Measurements from ENCODE around the gene PLXNC1.

DNA sequence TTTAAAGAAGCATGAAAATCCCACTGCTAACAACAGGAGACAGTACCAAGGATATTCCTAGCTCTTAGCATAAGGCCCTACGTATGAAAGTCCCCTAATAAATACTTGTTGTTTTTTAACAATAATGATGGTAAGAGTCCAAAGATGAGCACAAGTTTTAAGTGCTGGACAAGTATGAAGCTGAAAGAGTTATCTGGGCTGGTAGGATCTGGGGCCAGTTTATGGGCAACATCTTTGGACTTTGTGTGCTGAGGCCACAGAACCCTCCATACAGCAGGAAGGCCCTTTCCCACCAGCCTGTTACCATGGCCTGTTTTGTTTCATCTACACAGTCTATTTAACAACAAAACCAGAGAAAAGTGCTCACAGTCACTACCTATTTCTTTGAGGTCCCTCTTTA is 12.5 kb upstream of the PLXNC1 start:
- TF ChIP-seq EZH2 (IDR thresholded peaks at IDR 0.05; ENCODE audit: insufficient read depth, poor library complexity, severe bottlenecking) (no peak), EZH2phosphoT487 (IDR thresholded peaks at IDR 0.05; ENCODE audit: insufficient read depth, low read depth) (no peak)
